K562 (cell line): ENCODE results near the gene PDE11A. TPM values are rescaled to one million over a fixed set of nuclear protein-coding genes. Genes with fewer than 3 reads are reported as not detected.

Source experiments
- BCL6 ChIP-seq: fragments of 250-450 bp; sonication (Bioruptor Pico); IDR thresholded peaks from 2 replicates; pipeline ENCODE4 v1.4.0; 2020
- BRF2 ChIP-seq: IDR thresholded peaks from 3 replicates; pipeline ENCODE4 v1.6.1; 2011; ENCODE audit warnings: borderline replicate concordance, mild to moderate bottlenecking; ENCODE audit not compliant: insufficient read length, insufficient read depth
- DACH1 ChIP-seq: fragments of 450-650 bp; IDR thresholded peaks from 2 replicates; pipeline ENCODE4 v1.6.1; 2018; ENCODE audit not compliant: partially characterized antibody
- L3MBTL2 ChIP-seq: fragments of 450-650 bp; IDR thresholded peaks from 2 replicates; pipeline ENCODE4 v1.6.1; 2016; ENCODE audit warnings: mild to moderate bottlenecking, moderate library complexity
- LCOR ChIP-seq: sonication (generic); formaldehyde crosslinking; IDR thresholded peaks from 2 replicates; pipeline ENCODE4 v1.8.0; 2022; ENCODE audit warnings: mild to moderate bottlenecking, missing genetic modification reagents
- MEF2D ChIP-seq: conservative IDR thresholded peaks from 2 replicates; pipeline ENCODE4 v1.6.1; 2016; ENCODE audit warnings: low read depth, missing genetic modification characterization, missing compliant biosample characterization
- MIER1 ChIP-seq: fragments of 450-650 bp; IDR thresholded peaks from 2 replicates; pipeline ENCODE4 v1.6.1; 2016; ENCODE audit warnings: antibody characterized with exemption, mild to moderate bottlenecking, low read depth
- ZNF518B ChIP-seq: fragments of 250-450 bp; sonication (Bioruptor Pico); IDR thresholded peaks from 2 replicates; pipeline ENCODE4 v1.5.0; 2021; ENCODE audit warnings: mild to moderate bottlenecking, moderate library complexity
- polyA plus RNA-seq, 8 experiments: library from polyadenylated mRNA; depleted of rRNA in 4 of 8; stranded (reverse) in 5 of 8; unstranded in 3 of 8; fragments of >200 nt; fragmentation: Nextera tagmentation in 2 of 8; fragmentation: Illumina TruSeq in 1 of 8; extraction: Ambion mirVana in 2 of 8; extraction: Trizol in 1 of 8; gene quantifications; 2 replicates each; pipeline versions ENCODE4 v1.2.1 to v1.2.3, GENCODE V29; 2011 to 2014; ENCODE audit warnings: inconsistent platforms in 1 of 8, missing spikeins in 1 of 8
- total RNA-seq, 7 experiments: library from RNA; depleted of rRNA in 6 of 7; stranded (reverse); fragments of >200 nt in 6 of 7; fragmentation: Illumina TruSeq in 2 of 7; extraction: Trizol in 2 of 7; gene quantifications; 2 replicates each; pipeline versions ENCODE4 v1.2.1 to v1.2.3, GENCODE V29; 2011 to 2021; ENCODE audit warnings: low replicate concordance in 1 of 7
- TF ChIP-seq, protein P1 (sequence below), 3 experiments: fragments of 200-800 bp in 1 of 3; fragments of 250-450 bp in 1 of 3; fragments of 450-650 bp in 1 of 3; sonication (Bioruptor Pico) in 1 of 3; sonication (Bioruptor generic) in 1 of 3; formaldehyde crosslinking in 1 of 3; IDR thresholded peaks; 2 replicates each; pipeline versions ENCODE4 v1.6.1 to v1.8.0; 2016 to 2022; ENCODE audit warnings: mild to moderate bottlenecking in 2 of 3, missing genetic modification characterization in 2 of 3, missing compliant biosample characterization in 1 of 3, moderate library complexity in 1 of 3
- TF ChIP-seq, protein P2 (sequence below): sonication (generic); formaldehyde crosslinking; IDR thresholded peaks from 2 replicates; pipeline ENCODE4 v1.8.0; 2022; ENCODE audit warnings: mild to moderate bottlenecking, missing genetic modification reagents

Gene PDE11A
- total and polyA plus RNA-seq, 9 of the 15 experiments (the other 6 are each of a cell fraction or from before 2014, with no cell fraction given) = 3.2 to 22.1 (median 5.7) TPM

DNA sequence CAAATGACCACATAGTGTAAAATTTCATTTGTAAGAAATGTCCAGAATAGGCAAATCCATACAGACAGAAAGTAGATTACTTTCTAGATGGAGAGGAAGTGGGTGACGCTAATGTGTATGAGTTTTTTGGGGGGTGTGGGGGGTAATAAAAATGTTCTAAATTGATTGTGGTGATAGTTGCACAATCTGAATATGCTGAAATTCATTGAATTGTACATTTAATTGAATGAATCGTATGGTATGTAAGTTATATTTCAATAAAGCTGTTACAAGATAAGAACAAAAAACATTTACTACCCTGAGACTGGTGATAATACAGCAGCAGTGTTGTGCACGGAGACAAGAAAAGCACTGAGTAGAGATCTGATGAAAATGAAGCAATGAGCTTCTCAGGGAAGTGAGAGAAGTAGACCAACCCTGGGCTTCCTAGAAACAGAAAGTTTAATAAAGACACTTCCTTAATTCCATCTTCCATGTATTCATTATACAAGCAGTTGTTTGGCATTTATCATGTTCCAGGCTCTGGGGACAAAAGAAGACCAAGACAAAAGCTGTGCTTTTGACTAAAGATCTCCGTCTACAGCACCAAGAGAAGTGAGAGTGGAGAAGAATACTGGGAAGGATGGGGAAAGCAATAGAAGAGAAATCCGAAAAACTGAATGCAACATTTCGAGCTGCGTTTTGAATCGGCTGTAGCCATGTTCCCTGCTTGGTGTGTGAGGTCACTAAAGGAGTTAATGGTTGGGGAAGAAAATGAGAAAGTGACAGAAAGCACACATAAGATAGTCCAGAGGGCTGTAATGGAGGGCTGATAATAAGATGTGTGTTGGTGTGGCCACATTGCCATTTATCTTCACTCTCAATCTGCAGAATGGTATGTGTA is 1.8 kb upstream of the PDE11A start (continued):
- TF ChIP-seq, protein P1, sequence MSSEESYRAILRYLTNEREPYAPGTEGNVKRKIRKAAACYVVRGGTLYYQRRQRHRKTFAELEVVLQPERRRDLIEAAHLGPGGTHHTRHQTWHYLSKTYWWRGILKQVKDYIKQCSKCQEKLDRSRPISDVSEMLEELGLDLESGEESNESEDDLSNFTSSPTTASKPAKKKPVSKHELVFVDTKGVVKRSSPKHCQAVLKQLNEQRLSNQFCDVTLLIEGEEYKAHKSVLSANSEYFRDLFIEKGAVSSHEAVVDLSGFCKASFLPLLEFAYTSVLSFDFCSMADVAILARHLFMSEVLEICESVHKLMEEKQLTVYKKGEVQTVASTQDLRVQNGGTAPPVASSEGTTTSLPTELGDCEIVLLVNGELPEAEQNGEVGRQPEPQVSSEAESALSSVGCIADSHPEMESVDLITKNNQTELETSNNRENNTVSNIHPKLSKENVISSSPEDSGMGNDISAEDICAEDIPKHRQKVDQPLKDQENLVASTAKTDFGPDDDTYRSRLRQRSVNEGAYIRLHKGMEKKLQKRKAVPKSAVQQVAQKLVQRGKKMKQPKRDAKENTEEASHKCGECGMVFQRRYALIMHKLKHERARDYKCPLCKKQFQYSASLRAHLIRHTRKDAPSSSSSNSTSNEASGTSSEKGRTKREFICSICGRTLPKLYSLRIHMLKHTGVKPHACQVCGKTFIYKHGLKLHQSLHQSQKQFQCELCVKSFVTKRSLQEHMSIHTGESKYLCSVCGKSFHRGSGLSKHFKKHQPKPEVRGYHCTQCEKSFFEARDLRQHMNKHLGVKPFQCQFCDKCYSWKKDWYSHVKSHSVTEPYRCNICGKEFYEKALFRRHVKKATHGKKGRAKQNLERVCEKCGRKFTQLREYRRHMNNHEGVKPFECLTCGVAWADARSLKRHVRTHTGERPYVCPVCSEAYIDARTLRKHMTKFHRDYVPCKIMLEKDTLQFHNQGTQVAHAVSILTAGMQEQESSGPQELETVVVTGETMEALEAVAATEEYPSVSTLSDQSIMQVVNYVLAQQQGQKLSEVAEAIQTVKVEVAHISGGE (CRISPR knock-in tag; IDR thresholded peaks at IDR 0.05) = 0 out of 6 replicates have a peak, but pooled peaks of 1 of the 3 experiments have one; percentile 16
- TF ChIP-seq L3MBTL2 = peak; percentile 44; the same call in 1 of the 2 replicates
- TF ChIP-seq, protein P2, sequence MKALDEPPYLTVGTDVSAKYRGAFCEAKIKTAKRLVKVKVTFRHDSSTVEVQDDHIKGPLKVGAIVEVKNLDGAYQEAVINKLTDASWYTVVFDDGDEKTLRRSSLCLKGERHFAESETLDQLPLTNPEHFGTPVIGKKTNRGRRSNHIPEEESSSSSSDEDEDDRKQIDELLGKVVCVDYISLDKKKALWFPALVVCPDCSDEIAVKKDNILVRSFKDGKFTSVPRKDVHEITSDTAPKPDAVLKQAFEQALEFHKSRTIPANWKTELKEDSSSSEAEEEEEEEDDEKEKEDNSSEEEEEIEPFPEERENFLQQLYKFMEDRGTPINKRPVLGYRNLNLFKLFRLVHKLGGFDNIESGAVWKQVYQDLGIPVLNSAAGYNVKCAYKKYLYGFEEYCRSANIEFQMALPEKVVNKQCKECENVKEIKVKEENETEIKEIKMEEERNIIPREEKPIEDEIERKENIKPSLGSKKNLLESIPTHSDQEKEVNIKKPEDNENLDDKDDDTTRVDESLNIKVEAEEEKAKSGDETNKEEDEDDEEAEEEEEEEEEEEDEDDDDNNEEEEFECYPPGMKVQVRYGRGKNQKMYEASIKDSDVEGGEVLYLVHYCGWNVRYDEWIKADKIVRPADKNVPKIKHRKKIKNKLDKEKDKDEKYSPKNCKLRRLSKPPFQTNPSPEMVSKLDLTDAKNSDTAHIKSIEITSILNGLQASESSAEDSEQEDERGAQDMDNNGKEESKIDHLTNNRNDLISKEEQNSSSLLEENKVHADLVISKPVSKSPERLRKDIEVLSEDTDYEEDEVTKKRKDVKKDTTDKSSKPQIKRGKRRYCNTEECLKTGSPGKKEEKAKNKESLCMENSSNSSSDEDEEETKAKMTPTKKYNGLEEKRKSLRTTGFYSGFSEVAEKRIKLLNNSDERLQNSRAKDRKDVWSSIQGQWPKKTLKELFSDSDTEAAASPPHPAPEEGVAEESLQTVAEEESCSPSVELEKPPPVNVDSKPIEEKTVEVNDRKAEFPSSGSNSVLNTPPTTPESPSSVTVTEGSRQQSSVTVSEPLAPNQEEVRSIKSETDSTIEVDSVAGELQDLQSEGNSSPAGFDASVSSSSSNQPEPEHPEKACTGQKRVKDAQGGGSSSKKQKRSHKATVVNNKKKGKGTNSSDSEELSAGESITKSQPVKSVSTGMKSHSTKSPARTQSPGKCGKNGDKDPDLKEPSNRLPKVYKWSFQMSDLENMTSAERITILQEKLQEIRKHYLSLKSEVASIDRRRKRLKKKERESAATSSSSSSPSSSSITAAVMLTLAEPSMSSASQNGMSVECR (CRISPR knock-in tag) = no peak
- no peak for TF ChIP-seq MEF2D (tag)
- TF ChIP-seq BCL6 (CRISPR knock-in tag) = no peak
- TF ChIP-seq MIER1 = no peak
- no peak for TF ChIP-seq LCOR
- peak; percentile 11 for TF ChIP-seq DACH1
- no peak for TF ChIP-seq ZNF518B (CRISPR knock-in tag)
- no peak for TF ChIP-seq BRF2
